Measurements from ENCODE around the gene SPINK2.

DNA sequence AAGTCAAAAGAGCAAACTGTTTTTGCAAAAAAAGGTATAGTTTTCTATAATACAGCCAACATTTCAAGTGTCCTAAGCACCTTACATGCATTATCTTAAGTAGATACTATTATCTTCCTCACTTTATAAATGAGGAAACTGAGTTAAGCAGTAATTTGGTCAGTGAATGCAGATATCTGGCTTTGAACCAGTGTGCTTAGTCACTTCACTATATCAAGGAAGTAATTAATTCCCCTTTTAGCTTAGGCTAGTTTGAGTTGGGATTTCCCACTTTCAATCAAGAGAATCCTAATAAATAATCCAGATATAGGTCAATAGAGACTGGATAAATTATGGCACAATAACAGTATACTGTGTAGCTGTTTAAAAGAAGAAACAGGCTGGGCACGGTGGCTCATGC lies 14.8 kb downstream of the SPINK2 start:
- TF ChIP-seq, protein P1, sequence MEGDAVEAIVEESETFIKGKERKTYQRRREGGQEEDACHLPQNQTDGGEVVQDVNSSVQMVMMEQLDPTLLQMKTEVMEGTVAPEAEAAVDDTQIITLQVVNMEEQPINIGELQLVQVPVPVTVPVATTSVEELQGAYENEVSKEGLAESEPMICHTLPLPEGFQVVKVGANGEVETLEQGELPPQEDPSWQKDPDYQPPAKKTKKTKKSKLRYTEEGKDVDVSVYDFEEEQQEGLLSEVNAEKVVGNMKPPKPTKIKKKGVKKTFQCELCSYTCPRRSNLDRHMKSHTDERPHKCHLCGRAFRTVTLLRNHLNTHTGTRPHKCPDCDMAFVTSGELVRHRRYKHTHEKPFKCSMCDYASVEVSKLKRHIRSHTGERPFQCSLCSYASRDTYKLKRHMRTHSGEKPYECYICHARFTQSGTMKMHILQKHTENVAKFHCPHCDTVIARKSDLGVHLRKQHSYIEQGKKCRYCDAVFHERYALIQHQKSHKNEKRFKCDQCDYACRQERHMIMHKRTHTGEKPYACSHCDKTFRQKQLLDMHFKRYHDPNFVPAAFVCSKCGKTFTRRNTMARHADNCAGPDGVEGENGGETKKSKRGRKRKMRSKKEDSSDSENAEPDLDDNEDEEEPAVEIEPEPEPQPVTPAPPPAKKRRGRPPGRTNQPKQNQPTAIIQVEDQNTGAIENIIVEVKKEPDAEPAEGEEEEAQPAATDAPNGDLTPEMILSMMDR (IDR thresholded peaks at IDR 0.05): no peak
- no peak for TF ChIP-seq POLR2A (IDR thresholded peaks at IDR 0.05)
